WERI-Rb-1 (cell line): ENCODE data around the gene PIP4K2C.
"Not testable (repeated sequence)": the region's sequence is repeated elsewhere in the genome, so short reads cannot be mapped to it uniquely, and the experiment has no call there.

ENCODE experiments used
- DNase-seq: peaks from one replicate; pipeline ENCODE4 v3.0.0-alpha.2; 2020
- H3K27ac ChIP-seq: fragments of 250-450 bp; sonication (Bioruptor Pico); 2 replicates; pipeline ENCODE4 v1.5.1; 2020; ENCODE audit warnings: mild to moderate bottlenecking, moderate library complexity
- H3K27me3 ChIP-seq: fragments of 250-450 bp; sonication (Bioruptor Pico); 2 replicates; pipeline ENCODE4 v1.5.1; 2021; ENCODE audit warnings: mild to moderate bottlenecking, low read depth, moderate library complexity; ENCODE audit not compliant: insufficient read depth, severe bottlenecking
- H3K36me3 ChIP-seq: fragments of 250-450 bp; sonication (Bioruptor Pico); 2 replicates; pipeline ENCODE4 v1.5.1; 2020; ENCODE audit warnings: mild to moderate bottlenecking, moderate library complexity
- H3K4me3 ChIP-seq: 2 replicates; pipeline ENCODE4 v1.5.1; 2011; ENCODE audit warnings: low read depth, mild to moderate bottlenecking, control low read depth, low read length
- H3K9me3 ChIP-seq: fragments of 250-450 bp; sonication (Bioruptor Pico); 2 replicates; pipeline ENCODE4 v1.5.1; 2021; ENCODE audit warnings: mild to moderate bottlenecking, moderate library complexity; ENCODE audit not compliant: severe bottlenecking
- TF ChIP-seq, protein P1 (sequence below): IDR thresholded peaks from 2 replicates; pipeline ENCODE4 v1.5.1; 2011; ENCODE audit warnings: low read depth, mild to moderate bottlenecking, control low read depth, inconsistent platforms, low read length

The PIP4K2C gene

GRCh38 chr12:57637364-57637763 is 46.4 kb downstream of the PIP4K2C start:
- no peak for DNase-seq
- TF ChIP-seq, protein P1, sequence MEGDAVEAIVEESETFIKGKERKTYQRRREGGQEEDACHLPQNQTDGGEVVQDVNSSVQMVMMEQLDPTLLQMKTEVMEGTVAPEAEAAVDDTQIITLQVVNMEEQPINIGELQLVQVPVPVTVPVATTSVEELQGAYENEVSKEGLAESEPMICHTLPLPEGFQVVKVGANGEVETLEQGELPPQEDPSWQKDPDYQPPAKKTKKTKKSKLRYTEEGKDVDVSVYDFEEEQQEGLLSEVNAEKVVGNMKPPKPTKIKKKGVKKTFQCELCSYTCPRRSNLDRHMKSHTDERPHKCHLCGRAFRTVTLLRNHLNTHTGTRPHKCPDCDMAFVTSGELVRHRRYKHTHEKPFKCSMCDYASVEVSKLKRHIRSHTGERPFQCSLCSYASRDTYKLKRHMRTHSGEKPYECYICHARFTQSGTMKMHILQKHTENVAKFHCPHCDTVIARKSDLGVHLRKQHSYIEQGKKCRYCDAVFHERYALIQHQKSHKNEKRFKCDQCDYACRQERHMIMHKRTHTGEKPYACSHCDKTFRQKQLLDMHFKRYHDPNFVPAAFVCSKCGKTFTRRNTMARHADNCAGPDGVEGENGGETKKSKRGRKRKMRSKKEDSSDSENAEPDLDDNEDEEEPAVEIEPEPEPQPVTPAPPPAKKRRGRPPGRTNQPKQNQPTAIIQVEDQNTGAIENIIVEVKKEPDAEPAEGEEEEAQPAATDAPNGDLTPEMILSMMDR: no peak
- no peak overlapping the region for H3K4me3 ChIP-seq
- H3K9me3 ChIP-seq: no peaks in the 10 kb centered on the region
- no peaks in the 10 kb centered on the region for H3K36me3 ChIP-seq
- H3K27ac ChIP-seq: no peak overlapping the region
- no peaks in the 10 kb centered on the region for H3K27me3 ChIP-seq

GRCh38 chr12:57638096-57638495 is 47.1 kb downstream of the PIP4K2C start:
- Histone ChIP-seq H3K9me3 (no peaks in the 10 kb centered on the region), H3K36me3 (no peaks in the 10 kb centered on the region), H3K27me3 (no peaks in the 10 kb centered on the region), H3K27ac (no peak overlapping the region), H3K4me3 (no peak overlapping the region)
- TF ChIP-seq, protein P1: no peak
- DNase-seq: no peak

DNA sequence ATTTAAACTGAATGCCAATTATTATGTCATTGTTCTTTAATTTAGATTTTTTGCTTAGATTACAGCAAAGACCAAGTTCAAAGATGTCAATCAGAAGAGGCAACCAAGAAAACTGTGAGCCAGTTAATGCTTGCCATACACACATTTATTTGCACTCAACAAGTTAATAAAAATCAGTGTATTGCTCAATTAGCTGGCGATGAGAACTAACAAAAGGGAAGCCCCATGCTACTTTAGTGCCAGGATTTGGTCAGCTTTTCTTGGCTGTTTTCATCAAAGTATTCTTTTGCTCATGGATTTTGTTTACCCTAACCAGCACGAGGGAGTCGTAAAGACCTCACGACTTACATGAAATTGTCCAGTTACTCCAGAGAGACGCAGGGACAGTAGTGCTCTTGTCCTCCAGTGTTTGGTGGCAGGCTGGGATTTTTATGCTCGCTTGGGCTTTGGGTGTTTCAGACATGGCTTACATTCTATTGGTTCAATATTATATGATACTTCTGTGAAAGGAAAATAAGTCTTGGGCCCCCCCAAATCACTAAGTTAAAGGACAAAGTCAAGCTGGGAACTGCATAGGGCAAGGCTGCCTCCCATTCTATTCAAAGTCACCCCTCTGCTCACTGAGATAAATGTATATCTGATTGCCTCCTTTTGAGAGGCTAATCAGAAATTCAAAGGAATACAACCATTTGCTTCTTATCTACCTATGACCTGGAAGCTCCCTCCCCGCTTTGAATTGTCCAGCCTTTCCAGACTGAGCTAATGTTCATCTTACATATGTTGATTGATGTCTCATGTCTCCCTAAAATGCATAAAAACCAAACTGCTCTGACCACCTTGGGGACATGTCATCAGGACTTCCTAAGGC is 49.4 kb downstream of the PIP4K2C start:
- H3K27ac ChIP-seq: no peak overlapping the region
- peaks cover 6% of the 10 kb centered on the region for H3K9me3 ChIP-seq
- no peaks in the 10 kb centered on the region for H3K36me3 ChIP-seq
- no peaks in the 10 kb centered on the region for H3K27me3 ChIP-seq
- H3K4me3 ChIP-seq: no peak overlapping the region
- TF ChIP-seq, protein P1: no peak
- DNase-seq: no peak

DNA sequence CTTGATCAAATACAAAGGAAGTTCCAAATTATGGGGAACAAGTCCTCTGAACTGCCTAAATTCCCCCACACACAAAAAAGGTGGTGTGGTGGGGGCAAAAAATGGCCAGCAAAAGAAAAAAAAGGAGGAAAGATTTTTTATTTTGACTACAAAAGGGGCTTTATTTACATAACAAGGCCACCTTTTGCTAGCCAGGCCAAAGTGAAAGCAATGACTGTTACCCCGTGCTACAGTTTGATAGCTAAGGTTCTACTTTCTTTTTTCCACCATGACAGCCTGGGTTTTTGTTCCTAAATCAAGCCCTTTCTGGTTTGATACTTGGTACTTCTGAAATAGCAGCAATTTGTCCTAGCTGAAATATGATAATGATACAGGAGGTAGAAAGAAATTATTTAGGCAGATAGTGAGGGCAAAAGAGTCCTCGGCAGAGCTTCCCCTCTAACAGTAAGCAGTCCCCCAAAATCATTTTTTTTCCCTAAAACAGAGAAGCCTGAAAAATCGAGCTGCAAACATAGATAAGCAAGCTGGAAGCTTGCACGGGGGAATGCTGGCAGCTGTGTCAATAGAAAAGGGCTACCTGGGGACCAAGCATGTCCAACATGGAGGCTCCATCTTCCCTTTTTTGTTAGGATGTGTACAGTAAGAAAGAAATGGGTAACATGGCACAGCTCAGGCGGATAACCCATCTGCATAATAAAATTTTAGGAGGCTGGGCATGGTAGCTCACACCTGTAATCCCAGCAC is 50.9 kb downstream of the PIP4K2C start:
- Histone ChIP-seq H3K9me3 (peaks cover 13% of the 10 kb centered on the region), H3K36me3 (no peaks in the 10 kb centered on the region), H3K27ac (no peak overlapping the region), H3K27me3 (no peaks in the 10 kb centered on the region), H3K4me3 (no peak overlapping the region)
- DNase-seq: no peak
- TF ChIP-seq, protein P1: no peak

DNA sequence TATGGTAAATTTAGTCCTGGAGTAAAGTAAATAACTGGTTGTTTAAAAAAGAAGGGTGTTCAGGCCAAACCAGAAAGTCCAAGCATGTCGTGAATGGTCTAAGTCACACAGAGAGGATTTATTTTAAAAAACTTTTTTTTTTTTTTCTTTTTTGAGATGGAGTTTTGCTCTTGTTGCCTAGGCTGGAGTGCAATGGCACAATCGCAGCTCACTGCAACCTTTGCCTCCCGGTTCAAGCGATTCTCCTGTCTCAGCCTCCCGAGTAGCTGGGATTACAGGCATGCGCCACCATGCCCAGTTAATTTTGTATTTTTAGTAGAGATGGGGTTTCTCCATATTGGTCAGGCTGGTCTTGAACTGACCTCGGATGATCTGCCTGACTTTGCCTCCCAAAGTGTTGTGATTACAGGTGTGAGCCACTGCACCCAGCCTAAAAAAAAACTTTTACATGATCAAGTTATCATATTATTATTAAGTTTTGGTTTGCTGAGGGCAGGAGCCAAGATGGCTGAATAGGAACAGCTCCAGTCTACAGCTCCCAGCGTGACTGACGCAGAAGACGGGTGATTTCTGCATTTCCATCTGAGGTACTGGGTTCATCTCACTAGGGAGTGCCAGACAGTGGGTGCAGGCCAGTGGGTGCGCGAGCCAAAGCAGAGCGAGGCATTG is 55.1 kb downstream of the PIP4K2C start:
- peaks cover 13% of the 10 kb centered on the region for H3K9me3 ChIP-seq
- H3K36me3 ChIP-seq, H3K4me3 ChIP-seq, H3K27ac ChIP-seq, DNase-seq, H3K27me3 ChIP-seq: not testable (repeated sequence)

DNA sequence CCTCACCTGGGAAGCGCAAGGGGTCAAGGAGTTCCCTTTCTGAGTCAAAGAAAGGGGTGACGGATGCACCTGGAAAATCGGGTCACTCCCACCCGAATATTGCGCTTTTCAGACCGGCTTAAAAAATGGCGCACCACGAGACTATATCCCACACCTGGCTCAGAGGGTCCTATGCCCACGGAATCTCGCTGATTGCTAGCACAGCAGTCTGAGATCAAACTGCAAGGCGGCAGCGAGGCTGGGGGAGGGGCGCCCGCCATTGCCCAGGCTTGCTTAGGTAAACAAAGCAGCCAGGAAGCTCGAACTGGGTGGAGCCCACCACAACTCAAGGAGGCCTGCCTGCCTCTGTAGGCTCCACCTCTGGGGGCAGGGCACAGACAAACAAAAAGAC is 55.7 kb downstream of the PIP4K2C start:
- not testable (repeated sequence) for H3K27me3 ChIP-seq

More for the DNA sequence above, 55.7 kb downstream of the PIP4K2C start:
- not testable (repeated sequence) for H3K4me3 ChIP-seq, H3K27ac ChIP-seq, H3K36me3 ChIP-seq, DNase-seq
- H3K9me3 ChIP-seq: peaks cover 13% of the 10 kb centered on the region
